ENCODE results near the gene AGMO. TPM values are rescaled to one million over a fixed set of nuclear protein-coding genes. Genes with fewer than 3 reads are reported as not detected.

Gene AGMO
- polyA plus RNA-seq, 1 donor (not counting 4 experiments of a cell fraction or from before 2014, with no cell fraction given): not detected

GRCh38 chr7:15174485-15174884 lies 387.3 kb downstream of the AGMO start:
- H3K9me3 ChIP-seq (ENCODE audit: control insufficient read depth, low read depth, low read length): no peaks in the 10 kb centered on the region
- no peaks in the 10 kb centered on the region for H3K4me1 ChIP-seq (ENCODE audit: control insufficient read depth, extremely low read depth, insufficient read depth, low read length)
- no peak overlapping the region for H3K4me3 ChIP-seq (ENCODE audit: control insufficient read depth in 2 of 3, extremely low read depth in 1 of 3, insufficient read depth in 2 of 3, low read depth in 1 of 3, low read length in 3 of 3)
- no peak overlapping the region for H2AFZ ChIP-seq (ENCODE audit: control insufficient read depth, low read length)
- FAIRE-seq: no peak
- DNase-seq (ENCODE audit: low read depth, low spot score): no peak
- no peaks in the 10 kb centered on the region for H3K36me3 ChIP-seq (ENCODE audit: control insufficient read depth in 2 of 2, extremely low read depth in 1 of 2, insufficient read depth in 2 of 2, low read length in 2 of 2)
- TF ChIP-seq CTCF (optimal IDR thresholded peaks at IDR 0.05 in 1 of 3, IDR thresholded peaks at IDR 0.05 in 1 of 3, conservative IDR thresholded peaks at IDR 0.05 in 1 of 3; ENCODE audit: extremely low read depth in 1 of 3, insufficient read depth in 2 of 3, low read length in 3 of 3): no peak
- TF ChIP-seq EZH2 (IDR thresholded peaks at IDR 0.05; ENCODE audit: low read length): no peak
- H3K9ac ChIP-seq (ENCODE audit: control insufficient read depth, extremely low read depth, insufficient read depth, low read length): no peak overlapping the region
- H3K27me3 ChIP-seq (ENCODE audit: control insufficient read depth, extremely low read depth, insufficient read depth, low read length): no peaks in the 10 kb centered on the region
- no peaks in the 10 kb centered on the region for H3K79me2 ChIP-seq (ENCODE audit: control insufficient read depth, insufficient read depth, low read length)
- H3K4me2 ChIP-seq (ENCODE audit: control insufficient read depth, extremely low read depth, insufficient read depth, low read depth, low read length): no peak overlapping the region
- dilution Hi-C loops (cut with MboI; ENCODE audit: extremely low pct_ligation_motif_present, low sequenced_read_pairs): no loop called here
- no peaks in the 10 kb centered on the region for H4K20me1 ChIP-seq (ENCODE audit: control insufficient read depth, extremely low read depth, insufficient read depth, low read length)
- H3K9me1 ChIP-seq (ENCODE audit: control insufficient read depth, extremely low read depth, insufficient read depth, low read length): no peaks in the 10 kb centered on the region
- H3K27ac ChIP-seq (ENCODE audit: control insufficient read depth, insufficient read depth, low read length): no peak overlapping the region

GRCh38 chr7:15168489-15168888 lies 393.3 kb downstream of the AGMO start:
- Histone ChIP-seq H4K20me1 (ENCODE audit: control insufficient read depth, extremely low read depth, insufficient read depth, low read length) (no peaks in the 10 kb centered on the region), H2AFZ (ENCODE audit: control insufficient read depth, low read length) (no peak overlapping the region), H3K9me3 (ENCODE audit: control insufficient read depth, low read depth, low read length) (no peaks in the 10 kb centered on the region), H3K27me3 (ENCODE audit: control insufficient read depth, extremely low read depth, insufficient read depth, low read length) (no peaks in the 10 kb centered on the region), H3K79me2 (ENCODE audit: control insufficient read depth, insufficient read depth, low read length) (no peaks in the 10 kb centered on the region), H3K4me1 (ENCODE audit: control insufficient read depth, extremely low read depth, insufficient read depth, low read length) (no peaks in the 10 kb centered on the region), H3K4me2 (ENCODE audit: control insufficient read depth, extremely low read depth, insufficient read depth, low read depth, low read length) (no peak overlapping the region), H3K36me3 (ENCODE audit: control insufficient read depth in 2 of 2, extremely low read depth in 1 of 2, insufficient read depth in 2 of 2, low read length in 2 of 2) (no peaks in the 10 kb centered on the region), H3K9me1 (ENCODE audit: control insufficient read depth, extremely low read depth, insufficient read depth, low read length) (no peaks in the 10 kb centered on the region), H3K4me3 (ENCODE audit: control insufficient read depth in 2 of 3, extremely low read depth in 1 of 3, insufficient read depth in 2 of 3, low read depth in 1 of 3, low read length in 3 of 3) (no peak overlapping the region), H3K27ac (ENCODE audit: control insufficient read depth, insufficient read depth, low read length) (no peak overlapping the region), H3K9ac (ENCODE audit: control insufficient read depth, extremely low read depth, insufficient read depth, low read length) (no peak overlapping the region)
- dilution Hi-C loops (cut with MboI; ENCODE audit: extremely low pct_ligation_motif_present, low sequenced_read_pairs): no loop called here
- no peak for TF ChIP-seq CTCF (optimal IDR thresholded peaks at IDR 0.05 in 1 of 3, IDR thresholded peaks at IDR 0.05 in 1 of 3, conservative IDR thresholded peaks at IDR 0.05 in 1 of 3; ENCODE audit: extremely low read depth in 1 of 3, insufficient read depth in 2 of 3, low read length in 3 of 3)
- TF ChIP-seq EZH2 (IDR thresholded peaks at IDR 0.05; ENCODE audit: low read length): no peak
- FAIRE-seq (no peak), DNase-seq (ENCODE audit: low read depth, low spot score) (no peak)

All from keratinocyte (primary cell).